ENCODE results near the gene TBCCD1. TPM values are rescaled to one million over a fixed set of nuclear protein-coding genes. Genes with fewer than 3 reads are reported as not detected.
"Not testable (repeated sequence)": the region's sequence is repeated elsewhere in the genome, so short reads cannot be mapped to it uniquely, and the experiment has no call there.

Gene TBCCD1
- total RNA-seq, 1 donor from 2014 or later: 28.2 TPM

DNA sequence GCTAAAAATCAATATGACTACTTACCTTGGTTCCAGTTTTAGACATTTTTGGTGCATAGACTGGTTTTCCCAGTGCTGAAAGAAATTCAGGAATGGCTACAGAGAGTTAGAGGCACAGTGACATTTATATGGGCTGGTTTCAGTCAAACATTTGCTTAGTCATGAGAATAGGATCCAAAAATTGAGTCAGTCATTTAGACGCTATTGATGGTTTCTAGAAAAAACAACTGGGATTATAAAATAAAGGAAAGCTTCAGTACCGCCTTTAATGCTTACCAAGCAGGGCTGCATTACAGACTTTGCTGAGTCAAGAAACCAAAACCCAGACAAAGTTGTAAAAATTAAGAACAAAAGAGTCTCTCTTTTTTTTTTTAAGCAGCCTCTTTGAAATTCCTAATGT is 22.9 kb downstream of the TBCCD1 start, which contains the start of gene CRYGS:
CRYGS (minus strand) TSS at position 100 of the 400 bp plus-strand sequence; CDS start at position 46, 54 bp downstream.
- DNase-seq: no peak

DNA sequence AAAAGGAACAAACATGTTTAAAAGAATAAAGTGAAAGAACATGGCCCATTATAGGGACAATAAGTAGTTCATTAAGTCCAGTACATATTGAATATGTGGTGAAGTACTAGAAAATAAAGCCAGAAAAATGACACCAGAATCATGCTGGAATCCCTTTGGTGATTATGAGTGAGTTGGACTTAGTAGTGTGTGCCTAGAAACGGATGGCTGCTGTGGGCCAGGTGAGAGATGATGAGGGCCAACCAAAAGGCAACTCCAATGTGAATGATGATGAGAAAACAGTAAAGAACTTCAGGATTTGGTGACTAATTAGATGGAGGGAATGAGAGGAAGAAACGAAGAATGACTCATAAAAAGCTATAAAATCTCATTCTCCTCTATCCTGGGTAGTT is 26.3 kb downstream of the TBCCD1 start:
- DNase-seq: no peak

DNA sequence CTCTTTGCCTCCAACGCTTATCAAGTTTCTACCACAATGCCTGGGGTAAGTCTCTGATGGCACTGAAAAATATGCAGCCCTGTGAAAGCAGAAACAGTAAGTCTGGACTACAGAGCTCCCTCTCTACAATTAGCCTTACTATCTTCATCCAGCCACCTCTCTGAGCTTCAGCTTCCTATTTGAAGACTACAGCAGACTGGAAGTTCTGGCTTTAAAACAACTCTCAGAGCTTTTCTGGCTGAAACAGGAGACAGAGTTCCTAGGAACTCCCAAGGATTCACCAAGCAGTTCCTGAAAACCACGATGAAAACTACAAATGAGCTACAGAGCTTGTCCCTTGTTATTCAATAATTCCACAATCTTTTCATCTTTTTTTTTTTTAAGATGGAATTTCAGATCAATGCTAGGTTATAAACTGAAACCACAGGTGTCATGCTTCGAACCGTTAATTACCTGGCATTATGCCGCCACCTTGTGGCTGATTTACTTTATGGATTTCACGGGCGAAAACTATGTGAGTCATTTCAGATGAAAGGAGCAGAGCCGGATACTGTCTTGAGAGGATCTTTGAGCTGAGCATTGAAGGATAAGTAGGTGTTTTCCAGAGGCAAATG is 26.8 kb downstream of the TBCCD1 start:
- peak; percentile 85 for DNase-seq

DNA sequence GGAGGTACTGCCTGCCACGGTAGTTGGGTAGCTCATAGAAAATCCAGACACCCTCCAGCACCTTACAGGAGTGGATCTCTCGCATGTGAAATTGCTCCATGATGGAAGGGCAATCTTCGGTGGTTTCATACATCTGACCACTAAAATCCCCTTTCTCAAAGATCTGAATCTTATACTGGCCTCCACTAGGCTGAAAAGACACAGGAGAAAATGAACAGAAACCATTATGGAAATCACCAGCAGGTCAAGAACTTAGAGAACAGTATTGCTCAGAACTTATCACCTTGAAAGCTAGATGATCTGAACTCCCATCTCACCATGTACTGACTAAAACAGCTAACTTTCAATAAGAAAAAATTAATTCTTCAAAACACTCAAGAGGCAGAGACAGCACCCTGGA is 28.4 kb downstream of the TBCCD1 start:
- DNase-seq: no peak

DNA sequence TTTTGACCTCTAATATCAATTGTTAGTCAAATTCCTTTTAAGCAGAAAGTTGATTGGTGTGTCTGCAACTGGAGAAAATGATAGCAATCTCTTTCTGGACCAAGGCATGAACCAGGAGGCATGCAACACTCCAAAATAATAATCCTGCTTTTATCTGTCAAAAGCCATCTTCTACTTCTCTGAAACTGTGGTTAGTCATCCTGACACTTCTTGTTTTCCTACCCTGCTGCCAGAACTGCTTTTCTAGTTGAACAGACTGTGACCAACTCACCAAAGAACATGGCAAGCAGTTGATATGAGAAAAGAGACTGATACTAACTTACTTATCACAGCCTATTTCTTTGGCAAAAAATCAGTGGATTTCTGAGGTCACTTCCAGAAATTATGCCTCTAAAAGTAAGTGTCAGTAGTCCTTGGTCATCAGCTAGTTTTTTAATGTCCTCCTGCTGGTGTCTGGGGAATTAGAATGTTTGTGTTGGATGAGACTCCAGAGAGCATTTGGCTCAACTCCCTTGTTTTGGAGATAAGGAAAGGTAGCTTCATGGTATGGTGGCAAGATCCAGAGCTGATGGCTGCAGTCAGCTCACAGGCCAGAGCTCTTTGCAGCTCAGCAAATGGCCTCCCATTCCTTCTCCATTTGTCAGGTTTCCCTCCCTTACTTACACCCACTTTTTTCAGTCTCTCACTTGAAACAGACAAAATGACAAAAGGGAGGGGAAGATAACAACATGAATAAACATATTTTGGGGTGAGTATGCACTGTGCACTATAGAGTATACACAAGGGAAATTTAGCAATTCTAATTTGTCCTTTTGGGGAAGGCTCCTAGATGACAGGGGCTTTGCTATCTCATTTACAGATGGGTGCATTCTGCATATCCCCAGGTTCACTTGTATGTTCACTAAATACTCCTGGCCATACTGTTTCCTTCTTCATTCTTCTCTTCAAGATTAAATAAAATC is 30.0 kb downstream of the TBCCD1 start:
- DNase-seq: no peak

DNA sequence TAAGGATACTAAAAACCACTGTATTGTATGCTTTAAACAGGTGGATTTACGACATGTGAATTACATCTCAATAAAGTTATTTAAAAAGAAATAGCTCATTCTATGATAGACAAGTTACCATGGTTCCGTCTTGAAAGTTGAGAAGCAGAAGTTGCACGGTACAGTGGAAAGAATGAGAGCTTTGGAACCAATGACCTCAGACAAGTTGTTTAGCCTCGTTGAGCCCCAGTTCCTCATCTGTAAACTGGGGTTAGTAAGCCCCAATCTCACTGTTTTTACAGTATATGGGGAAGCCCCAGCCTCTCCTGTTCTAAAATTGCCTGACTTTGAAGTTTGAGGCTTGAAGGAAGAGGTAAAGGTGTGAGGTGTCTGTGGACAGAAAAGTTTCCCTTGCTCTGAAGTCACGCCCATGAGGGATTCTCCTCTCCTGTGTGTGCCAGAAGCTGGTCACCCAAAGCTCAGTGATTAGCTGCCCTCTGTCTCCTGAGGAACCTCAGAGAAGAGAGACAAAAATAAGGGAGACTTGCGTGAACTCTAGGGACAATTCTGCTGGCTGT is 32.9 kb downstream of the TBCCD1 start:
- no peak for DNase-seq

DNA sequence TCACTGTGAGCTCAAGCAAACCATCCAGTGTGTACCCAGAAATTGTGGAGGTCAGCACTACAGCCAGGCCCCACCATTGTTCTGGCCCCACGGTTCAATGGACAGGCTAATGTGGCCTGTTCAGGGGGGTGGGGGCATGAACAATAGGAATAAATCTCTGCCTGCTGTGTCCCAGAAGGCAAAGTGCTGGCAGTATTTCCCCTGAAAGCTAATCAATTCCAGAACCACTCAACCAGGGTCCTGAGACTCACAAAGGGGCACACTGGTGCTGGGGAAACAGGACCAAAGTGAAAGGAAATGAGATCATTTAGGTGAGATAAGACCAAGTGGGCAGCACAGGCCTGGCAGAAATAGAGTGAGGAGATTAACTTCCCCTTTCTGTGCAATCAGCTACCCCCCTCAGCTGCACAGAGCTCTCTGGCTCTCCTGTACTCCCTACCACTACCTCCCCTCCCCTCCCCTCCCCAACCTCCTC is 34.5 kb downstream of the TBCCD1 start:
- no peak for DNase-seq

DNA sequence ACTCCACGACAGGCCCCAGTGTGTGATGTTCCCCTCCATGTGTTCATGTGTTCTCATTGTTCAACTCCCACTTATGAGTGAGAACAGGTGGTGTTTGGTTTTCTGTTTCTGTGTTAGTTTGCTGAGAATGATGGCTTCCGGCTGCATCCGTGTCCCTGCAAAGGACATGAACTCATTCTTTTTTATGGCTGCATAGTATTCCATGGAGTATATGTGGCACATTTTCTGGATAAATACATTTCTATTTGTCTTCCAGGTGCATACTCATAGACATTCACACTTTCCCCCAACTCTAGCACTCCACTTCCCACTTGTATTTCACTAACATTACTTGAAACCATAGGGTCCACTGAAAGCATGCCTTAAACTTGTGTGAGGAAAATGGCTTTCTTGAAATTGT is 35.4 kb downstream of the TBCCD1 start:
- not testable (repeated sequence) for DNase-seq

DNA sequence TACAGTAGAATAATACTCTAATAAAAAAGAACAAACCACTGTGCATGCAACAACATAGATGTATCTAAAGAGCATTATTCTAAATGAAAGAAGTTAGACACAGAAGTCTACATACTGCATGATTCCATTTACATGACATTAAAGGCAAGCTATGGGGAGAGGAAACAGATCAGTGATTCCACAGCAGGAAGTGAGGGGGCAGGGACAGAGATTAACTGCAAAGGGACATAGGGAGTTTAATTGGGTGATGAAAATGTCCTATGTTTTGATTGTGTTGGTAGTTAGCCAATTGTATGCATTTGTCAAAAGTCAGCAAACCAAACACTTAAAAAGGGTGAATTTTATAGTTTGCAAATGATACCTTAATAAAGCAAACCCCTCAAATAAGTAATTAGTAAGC is 36.7 kb downstream of the TBCCD1 start:
- DNase-seq: no peak

DNA sequence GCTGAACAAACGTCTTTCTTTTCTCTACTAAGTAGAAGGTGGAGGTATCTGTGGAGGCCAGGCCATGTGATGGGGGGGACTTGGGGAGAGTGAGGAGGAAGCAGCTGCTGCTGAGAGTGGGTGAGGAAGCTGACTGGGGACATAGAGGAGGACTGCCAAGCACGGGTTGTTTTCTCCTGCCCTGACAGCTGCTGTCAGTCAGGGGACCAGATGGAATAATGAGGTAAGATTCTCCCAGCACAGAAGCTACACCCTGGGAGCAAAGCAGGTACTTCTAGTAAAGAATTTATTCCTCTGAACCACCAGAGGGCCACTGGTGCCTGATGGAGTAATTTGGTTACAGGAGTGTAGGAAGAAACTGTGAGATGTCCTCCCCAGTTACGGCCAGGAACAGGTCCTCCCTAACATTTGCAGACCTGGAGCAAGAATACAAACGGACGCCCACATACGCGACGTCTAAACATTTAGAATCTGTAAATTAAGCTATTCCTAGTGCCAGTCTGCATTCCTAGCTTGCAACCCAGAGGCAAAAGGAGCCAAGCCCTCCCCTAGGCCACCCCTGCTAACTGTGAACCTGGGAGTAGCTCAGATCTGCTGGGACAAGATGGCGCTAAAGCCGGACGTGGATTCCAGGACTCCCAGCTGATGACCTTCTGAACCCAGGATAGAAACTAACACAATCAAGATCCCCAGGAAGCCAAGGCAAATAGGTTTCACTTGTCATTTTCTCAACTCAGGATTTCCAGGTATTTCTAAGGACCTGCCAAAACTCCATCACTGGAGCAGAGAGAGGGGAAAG is 37.7 kb downstream of the TBCCD1 start:
- no peak for DNase-seq

DNA sequence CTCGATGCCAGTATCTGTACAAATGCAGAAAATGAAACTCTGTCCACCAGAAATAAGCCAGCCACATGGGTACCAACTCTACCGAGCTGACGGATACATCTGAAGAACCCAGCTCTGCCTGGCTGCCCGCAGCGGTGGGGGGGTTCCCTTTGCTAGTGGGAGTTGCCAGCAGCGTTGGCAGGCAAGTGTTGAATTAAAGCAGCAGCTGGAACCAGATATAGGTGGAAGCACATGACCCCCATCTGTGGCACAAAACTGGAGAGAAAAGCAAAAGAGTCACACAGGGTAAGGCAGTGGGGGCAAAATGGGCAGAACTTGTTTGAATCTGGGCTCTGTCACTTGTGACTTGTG is 40.9 kb downstream of the TBCCD1 start:
- DNase-seq: no peak

DNA sequence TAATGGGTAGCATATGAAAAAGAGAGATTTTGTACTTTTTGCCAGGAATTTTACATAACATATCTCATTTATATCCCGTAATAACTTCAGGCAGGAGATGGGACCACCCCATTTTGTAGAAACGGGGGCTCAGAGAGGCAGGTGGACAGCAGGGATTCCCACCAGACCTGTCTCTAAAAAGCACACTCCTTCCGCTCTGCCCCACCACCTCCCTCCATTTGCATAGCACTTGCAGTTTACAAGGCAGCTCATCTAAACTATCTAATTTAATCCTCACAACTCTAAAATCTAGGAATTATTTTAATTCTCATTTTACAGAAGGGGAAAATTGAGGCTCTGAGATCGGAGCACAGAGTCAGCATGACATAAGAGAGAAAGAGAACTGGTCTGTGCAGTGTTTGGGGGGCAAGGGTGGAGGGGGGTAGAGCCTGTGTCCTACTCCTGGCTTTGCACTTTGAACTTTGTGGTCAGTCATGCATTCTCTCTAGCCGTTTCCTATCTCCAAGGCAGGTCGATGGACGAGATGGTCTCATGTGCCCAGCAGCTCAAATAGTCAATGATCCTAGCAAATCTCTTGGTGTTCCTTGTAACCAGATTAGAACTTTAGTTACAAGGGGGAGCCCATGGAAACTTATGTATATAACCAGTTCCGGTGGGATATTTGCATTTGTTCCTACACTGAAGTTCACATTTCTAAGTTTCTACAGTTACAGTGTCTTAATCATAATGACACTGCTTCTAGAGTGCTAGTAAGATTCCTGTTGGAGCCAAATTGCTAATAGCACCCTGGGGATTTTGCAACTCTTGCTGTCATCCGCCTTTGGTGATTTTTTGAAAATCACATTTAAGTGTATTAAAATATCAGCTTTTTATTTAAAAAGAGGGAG is 41.5 kb downstream of the TBCCD1 start:
- no peak for DNase-seq

DNA sequence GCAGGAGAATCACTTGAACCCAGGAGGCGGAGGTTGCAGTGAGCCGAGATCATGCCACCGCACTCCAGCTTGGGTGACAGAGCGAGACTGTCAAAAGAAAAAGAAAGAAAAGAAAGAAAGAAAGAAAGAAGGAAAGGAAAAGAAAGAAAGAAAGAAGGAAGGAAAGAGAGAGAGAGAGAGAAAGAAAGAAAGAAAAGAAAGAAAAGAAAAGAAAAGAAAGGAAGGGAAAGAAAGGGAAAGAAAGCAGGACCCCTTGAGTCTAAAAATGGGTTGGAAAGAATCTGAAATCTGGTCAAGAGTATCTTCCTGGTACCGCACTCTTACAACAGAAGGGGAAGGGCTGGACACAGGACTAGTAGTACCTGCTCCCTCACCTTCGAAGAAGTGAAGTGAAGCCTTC is 42.5 kb downstream of the TBCCD1 start:
- DNase-seq: no peak

DNA sequence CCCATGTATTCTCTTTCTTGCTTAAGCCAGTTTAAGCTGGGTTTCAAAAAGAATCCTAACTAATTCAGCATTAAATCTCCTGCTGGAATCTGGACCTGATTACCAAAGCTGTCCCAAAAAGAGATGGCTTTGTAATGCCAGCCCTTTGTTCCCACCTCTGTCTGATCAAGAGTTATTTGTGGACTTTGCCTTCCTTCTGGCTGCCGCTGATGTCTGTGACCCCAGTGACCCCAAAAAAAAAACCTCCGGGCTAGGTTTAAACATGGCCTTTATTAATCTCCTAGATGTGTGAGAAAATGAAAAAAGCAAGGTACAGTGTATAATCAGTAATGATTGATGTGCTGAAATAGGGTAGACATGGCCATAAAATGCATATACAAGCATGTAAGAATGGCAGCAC is 43.7 kb downstream of the TBCCD1 start:
- DNase-seq: no peak

DNA sequence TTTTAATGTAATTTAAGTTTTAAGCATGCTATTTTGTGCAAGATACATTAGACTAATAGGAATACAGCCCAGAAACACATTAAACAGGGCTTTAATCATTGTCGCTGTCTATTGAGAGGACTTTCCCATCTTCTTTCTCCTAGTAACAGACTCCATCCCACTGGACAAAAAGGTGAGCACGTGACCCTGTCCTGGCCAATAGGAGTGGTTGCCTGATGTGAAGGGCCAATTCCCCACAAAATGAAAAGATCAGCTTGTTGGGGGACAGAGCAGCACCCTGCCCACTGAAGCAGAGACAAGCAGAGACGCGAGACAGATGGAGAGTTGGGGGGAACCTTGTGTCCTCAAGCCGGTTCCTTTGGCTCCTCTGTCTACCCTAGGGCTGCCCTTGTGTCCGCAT is 44.1 kb downstream of the TBCCD1 start:
- DNase-seq: no peak

DNA sequence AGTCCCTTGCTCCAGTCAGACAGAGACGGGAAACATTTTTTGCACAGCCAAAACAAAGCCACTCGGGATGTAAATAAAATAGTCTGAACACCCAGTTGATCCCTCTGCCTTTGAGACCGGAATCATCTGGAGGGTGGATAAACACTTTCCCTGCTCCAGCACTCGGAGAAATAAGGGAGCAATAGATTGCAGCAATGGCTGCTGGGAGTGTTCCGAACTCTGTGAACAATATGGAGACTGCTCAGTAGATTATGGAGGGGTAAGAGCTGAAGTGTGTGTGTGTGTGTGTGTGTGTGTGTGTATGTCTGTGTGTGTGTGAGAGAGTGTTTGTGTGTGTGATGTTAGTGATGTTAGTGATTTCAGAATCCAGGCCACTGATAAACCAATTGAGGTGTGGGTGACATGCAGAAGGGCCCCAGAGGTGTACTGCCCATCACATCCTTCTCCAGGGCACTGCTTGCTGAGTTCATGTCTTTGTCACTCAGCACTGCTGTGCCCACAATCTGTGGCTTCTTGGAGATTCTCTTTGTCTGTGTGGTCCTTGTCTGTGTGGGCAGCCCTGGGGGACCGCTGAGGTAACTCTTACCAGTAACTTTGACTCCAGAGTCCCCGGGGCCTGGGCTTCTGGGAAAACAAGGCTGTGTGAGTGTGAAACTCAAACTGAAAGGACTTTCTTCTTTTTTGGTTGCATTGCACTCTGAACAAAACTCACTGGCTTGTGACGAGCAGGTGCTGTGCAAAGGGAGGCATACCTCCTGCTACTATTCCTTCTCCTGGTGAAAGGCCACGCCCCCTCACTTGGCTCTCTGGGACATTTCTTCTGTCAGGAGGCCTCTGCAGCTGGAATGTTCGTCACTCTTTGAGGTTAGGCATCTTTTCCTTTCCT is 45.9 kb downstream of the TBCCD1 start:
- no peak for DNase-seq

DNA sequence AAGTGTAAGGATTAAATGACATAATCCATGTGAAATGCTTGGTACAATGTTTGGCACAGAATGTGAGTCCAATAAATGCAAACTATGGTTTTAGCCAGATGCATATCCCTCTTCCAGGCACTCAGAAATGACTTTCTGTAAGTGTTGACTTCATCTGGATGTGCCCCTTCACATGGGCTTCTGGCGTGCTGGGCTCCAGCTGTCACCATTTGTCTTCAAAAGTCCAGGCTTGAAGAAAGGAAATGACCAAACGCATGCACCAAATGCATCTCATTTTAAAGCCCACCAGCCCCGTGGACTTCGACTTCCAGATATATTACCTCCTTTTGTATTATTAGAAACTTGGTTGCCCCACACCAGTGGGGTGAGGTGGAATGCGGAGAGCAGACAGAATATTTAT is 46.7 kb downstream of the TBCCD1 start:
- DNase-seq: no peak

DNA sequence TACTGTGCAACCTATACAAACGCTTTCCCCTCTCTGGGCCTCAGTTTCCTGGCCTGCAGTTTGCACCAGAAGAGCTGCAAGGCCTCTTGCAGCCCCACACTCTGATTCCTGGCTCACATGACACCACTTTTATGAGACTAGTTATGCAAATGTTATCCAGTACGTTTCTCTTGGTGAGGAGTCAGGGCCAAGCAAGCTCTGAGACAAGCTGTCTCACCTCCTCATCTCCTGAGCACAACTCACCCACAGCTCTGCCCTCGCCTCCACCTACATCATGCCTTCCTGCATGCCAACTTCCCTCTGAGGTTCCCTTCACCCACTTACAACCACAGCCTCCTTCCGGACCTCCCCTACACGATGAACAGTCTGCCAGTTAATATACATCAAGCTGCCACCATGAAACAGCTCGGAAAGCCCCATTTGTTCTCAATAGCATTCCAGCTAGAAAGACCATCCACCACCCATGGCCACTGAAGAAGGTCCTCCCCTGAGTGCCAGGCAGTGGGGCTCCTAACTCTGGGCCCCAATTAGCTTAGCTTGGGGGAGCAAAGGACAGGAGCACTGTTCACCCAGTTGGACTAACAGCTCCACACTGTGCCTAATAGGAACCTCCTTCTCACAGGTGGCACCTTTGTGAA is 48.0 kb downstream of the TBCCD1 start:
- DNase-seq: no peak

DNA sequence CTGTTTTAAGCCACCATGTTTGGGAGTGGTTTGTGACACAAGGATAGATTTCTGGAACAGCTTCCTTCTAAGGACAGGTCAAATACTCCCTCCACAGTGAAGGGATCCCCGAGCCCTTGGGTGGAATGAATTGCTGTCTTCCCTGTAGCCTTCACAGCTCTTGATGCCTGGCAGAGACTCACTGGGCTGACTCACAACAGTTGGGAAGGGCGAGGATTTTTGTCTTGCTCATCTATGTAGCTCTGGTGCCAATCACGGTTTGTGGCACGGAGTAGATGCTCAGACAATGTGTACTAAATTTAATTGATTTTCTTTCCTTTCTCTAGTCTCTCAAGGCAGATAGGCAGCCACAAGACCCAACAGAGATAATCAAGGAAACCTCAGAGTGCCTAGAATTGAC is 49.9 kb downstream of the TBCCD1 start:
- DNase-seq: no peak

DNA sequence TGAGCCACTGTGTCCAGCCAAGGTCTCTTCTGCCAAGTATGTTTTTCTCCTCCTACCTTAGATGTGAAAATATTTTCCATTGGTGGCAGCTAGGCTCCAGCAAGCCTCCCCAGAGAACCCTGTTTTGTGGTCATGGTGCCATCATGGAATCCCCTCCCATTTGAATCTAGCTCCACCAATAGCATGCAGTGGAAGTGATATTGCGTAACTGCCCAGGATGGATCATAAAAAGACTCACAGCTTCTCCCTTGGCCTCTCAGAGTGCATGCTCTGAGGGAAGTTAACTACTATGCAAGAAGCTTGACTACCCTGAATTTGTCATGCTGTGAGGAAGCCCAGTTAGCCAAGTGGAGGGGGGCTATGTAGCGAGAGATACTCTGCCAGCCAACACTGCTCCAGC is 50.5 kb downstream of the TBCCD1 start:
- no peak for DNase-seq
